Activated CD4-positive, alpha-beta T cell treated with anti-CD3 and anti-CD28 coated beads for 36 hours (primary cell): ENCODE results near the gene SLC9A1. TPM values are rescaled to one million over a fixed set of nuclear protein-coding genes. Genes with fewer than 3 reads are reported as not detected.
A peak's percentile ranks its signal among the peaks of the same experiment; 100 is the strongest.

Experiments used
- ATAC-seq: fragments of 200-7000 bp; cut with Tn5 transposase; one replicate; pipeline ENCODE4 v1.10.0; 2021; ENCODE audit warnings: mild to moderate bottlenecking, moderate library complexity
- CTCF ChIA-PET: fragments of 350-600 bp; sonication (Branson Sonifier 250); formaldehyde crosslinking; loops from one replicate; lab custom pipeline; 2021; ENCODE audit warnings: antibody characterized with exemption; lab: Charles Lee
- POLR2A ChIA-PET: fragments of 350-600 bp; sonication (Branson Sonifier 250); formaldehyde crosslinking; loops from one replicate; lab custom pipeline; 2021; ENCODE audit warnings: antibody characterized with exemption, inconsistent platforms; lab: Charles Lee
- DNase-seq: peaks from one replicate; pipeline ENCODE4 v3.0.0-alpha.2; 2020
- H3K27ac Mint-ChIP-seq: one replicate; pipeline ENCODE4 v1.8.0; 2021; ENCODE audit warnings: mixed read lengths
- H3K27me3 Mint-ChIP-seq: one replicate; pipeline ENCODE4 v1.8.0; 2021; ENCODE audit warnings: mixed read lengths
- H3K36me3 Mint-ChIP-seq: one replicate; pipeline ENCODE4 v1.8.0; 2021; ENCODE audit warnings: low read depth, mixed read lengths
- H3K4me1 Mint-ChIP-seq: one replicate; pipeline ENCODE4 v1.8.0; 2021; ENCODE audit warnings: mixed read lengths
- H3K4me3 Mint-ChIP-seq: one replicate; pipeline ENCODE4 v1.8.0; 2021; ENCODE audit warnings: mild to moderate bottlenecking, moderate library complexity, mixed read lengths
- H3K9me3 Mint-ChIP-seq: one replicate; pipeline ENCODE4 v1.8.0; 2021; ENCODE audit warnings: low read depth, mixed read lengths
- intact Hi-C, 2 experiments: fragments of 100-400 bp; cut with DNase I in 1 of 2; cut with micrococcal nuclease in 1 of 2; formaldehyde crosslinking; loops; one replicate each; pipeline versions ENCODE4 v1.14.2 to v1.15.1; 2022 to 2024; cut with DNase I, micrococcal nuclease
- total RNA-seq, 2 experiments: library from RNA; stranded (reverse); gene quantifications; one replicate each; pipeline ENCODE4 v1.2.3, GENCODE V29; 2021

SLC9A1 gene
- total RNA-seq, 2 experiments from 2014 or later = 15.6 to 20.4 TPM

DNA sequence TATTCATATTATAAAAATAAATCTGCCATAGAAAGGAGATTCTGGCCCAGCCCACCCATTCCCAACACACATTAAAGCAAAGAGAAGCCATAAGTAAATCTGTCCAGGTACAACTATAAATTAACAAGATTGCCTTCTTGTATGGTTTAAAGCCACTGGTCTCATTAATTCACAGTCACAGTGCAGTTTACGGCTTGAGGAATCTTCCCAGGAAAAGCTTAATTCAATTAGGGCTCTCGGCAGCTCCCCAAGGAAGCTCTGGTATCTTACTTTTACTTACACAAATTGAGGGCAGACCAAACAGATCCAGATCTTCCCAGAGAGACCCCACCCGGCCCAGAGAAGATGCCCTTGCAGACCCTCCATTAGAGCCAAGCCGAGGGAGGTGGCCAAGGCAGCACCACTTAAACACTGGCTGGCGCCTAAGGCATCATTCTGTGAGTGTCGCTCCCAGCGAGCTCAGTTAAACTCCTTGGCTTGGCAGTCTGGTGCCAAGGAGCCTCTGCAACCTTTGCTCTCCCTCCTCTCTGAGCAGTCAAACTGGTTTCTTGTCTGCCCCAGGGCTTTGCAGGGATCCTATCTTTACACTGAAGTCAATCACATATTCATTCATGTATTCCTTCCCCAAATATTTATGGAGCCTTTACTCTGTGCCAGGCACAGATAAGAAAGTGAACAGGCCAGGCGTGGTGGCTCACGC lies 10.7 kb downstream of the SLC9A1 start:
- no peaks in the 10 kb centered on the region for H3K27me3 Mint-ChIP-seq
- ATAC-seq = no peak
- CTCF ChIA-PET = interaction anchor here (1.1 to 2.3 kb wide), 4 partner anchors 9 to 188 kb away, joined by 3 to 9 read pairs (median 6); partner anchors contain the start of gene SLC9A1
- H3K4me1 Mint-ChIP-seq = peaks cover 56% of the 10 kb centered on the region
- no peak overlapping the region for H3K4me3 Mint-ChIP-seq
- POLR2A ChIA-PET = interaction anchor here (0.6 to 2.3 kb wide), 2 partner anchors 9 to 11 kb away, joined by 4 to 23 read pairs; partner anchors contain the start of gene SLC9A1
- H3K9me3 Mint-ChIP-seq = no peaks in the 10 kb centered on the region
- no peak for DNase-seq
- intact Hi-C loops = no loop called here
- H3K36me3 Mint-ChIP-seq = peaks cover 5% of the 10 kb centered on the region
- H3K27ac Mint-ChIP-seq = no peak overlapping the region

DNA sequence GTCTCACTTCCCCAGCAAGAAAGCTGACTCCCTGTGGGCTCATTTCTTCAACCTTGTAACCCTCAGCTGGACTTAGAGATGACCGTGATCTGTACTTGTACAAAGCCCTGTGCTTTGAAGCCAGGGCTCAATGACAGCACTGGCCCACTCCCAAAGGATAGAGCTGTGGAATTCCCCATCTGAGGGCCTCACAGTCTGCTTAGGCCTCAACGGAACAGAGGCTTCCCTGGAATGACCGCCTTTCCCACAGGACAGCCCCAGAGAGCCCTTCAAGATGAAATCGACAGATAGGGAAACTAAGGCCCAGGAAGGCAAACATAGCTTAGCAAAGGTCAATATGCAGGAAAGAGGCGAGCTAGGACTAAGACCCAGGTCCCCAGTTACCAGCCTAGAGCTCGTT lies 11.5 kb downstream of the SLC9A1 start:
- ChIA-PET POLR2A (interaction anchor here (1.1 to 2.3 kb wide), 2 partner anchors 10 to 32 kb away, joined by 3 to 23 read pairs; partner anchors contain the start of gene SLC9A1), CTCF (interaction anchor here (0.6 to 2.1 kb wide), 4 partner anchors 10 to 141 kb away, joined by 3 to 8 read pairs (median 4); no protein-coding TSS in a partner anchor)
- no peaks in the 10 kb centered on the region for H3K27me3 Mint-ChIP-seq
- no peak overlapping the region for H3K4me3 Mint-ChIP-seq
- ATAC-seq (no peak), DNase-seq (no peak)
- H3K27ac Mint-ChIP-seq = peak overlapping the region; percentile 80
- H3K4me1 Mint-ChIP-seq = peaks cover 56% of the 10 kb centered on the region
- intact Hi-C loops = no loop called here
- H3K36me3 Mint-ChIP-seq = peaks cover 5% of the 10 kb centered on the region
- no peaks in the 10 kb centered on the region for H3K9me3 Mint-ChIP-seq

DNA sequence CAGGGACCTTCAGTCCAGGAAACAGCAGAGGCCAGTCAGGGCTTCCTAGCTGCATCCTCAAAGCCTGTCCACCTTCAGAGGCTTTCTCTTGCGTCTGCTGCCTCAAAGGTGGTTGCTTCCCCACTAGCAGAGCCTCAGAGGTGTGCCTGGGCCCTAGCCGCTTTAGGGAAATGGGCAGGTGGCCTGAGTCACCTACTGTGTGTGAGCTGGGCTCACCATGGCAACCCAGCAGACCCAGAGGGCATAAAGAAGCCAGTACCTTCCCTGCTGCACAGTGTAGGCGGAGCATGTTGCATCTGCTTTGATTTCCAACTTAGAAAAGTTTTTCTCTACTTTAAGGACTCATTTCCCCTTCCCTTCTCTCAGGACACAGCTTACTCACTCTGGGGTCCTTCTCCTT lies 12.5 kb downstream of the SLC9A1 start:
- Mint-ChIP-seq H3K4me3 (no peak overlapping the region), H3K9me3 (no peaks in the 10 kb centered on the region), H3K4me1 (peaks cover 62% of the 10 kb centered on the region), H3K27me3 (no peaks in the 10 kb centered on the region), H3K36me3 (peaks cover 5% of the 10 kb centered on the region), H3K27ac (peak overlapping the region; percentile 78)
- POLR2A ChIA-PET = interaction anchor here (0.6 to 2.3 kb wide), 3 partner anchors 11 to 110 kb away, joined by 3 to 23 read pairs (median 5); partner anchors contain the start of gene SLC9A1
- CTCF ChIA-PET = interaction anchor here (0.6 to 2.1 kb wide), 4 partner anchors 11 to 141 kb away, joined by 3 to 8 read pairs (median 6); partner anchors contain the start of gene SLC9A1
- ATAC-seq = peak; percentile 88
- peak; percentile 69 for DNase-seq
- intact Hi-C loops = no loop called here

DNA sequence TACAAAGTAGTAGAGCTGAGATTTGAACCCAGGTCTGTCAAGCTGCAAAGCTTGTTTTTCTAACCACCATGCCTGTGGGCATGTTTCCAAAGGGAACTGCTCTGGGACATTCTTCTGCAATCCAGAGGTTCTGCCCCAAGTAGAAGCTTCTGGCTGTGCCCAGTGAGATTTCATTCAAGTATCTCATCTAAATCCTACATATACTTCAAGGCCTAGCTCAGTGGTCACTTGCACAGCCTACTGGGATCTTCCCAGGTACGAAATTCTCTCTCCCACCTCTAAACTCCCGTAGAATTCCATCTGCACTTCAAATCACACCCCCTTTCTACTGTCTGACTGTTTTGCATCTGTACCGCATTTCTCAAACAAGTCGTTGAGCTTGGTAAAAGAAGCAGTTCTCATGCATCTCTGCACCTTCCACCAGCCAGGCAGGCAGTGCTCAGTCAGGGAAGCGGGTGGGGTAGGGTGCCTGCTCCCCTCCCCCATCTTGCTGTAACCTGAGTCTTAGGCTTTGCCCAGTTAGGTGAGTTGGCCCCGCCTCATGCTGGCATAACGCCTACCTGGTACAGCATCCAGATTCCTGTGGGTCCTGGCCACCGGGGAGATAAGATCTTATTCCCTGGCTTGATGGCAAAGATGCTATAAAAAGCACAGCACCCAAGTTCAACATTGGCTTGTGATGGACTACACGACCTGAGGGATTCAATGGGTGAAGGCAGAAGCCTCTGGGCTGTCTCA lies 13.5 kb downstream of the SLC9A1 start:
- H3K27me3 Mint-ChIP-seq = no peaks in the 10 kb centered on the region
- H3K9me3 Mint-ChIP-seq = no peaks in the 10 kb centered on the region
- peaks cover 71% of the 10 kb centered on the region for H3K4me1 Mint-ChIP-seq
- H3K36me3 Mint-ChIP-seq = peaks cover 5% of the 10 kb centered on the region
- intact Hi-C loops = no loop called here
- peak overlapping the region; percentile 24 for H3K27ac Mint-ChIP-seq
- DNase-seq = no peak
- ChIA-PET POLR2A (interaction anchor here (1.0 to 6.2 kb wide), 2 partner anchors 12 to 16 kb away, joined by 4 to 44 read pairs; partner anchors contain the start of gene SLC9A1), CTCF (interaction anchor here (0.7 to 1.6 kb wide), 6 partner anchors 13 to 216 kb away, joined by 3 to 11 read pairs (median 4); partner anchors contain the start of gene SLC9A1)
- ATAC-seq = no peak
- H3K4me3 Mint-ChIP-seq = no peak overlapping the region

DNA sequence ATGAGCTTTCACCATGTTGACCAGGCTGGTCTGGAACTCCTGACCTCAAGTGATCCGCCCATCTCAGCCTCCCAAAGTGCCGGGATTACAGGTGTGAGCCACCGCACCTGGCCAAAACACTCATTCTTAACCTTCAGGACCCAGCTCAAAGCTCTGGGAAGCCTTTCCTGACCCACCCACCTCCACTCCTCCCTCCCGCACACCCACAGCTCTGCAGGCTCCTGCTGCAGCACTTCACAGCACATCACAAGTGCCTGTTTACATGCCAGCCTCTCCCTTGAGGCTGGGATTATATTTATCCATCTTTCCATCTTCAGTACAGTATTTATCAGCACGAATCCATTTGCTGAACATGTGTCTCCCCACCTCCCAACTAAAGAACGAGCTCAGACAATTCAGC lies 14.9 kb downstream of the SLC9A1 start:
- ATAC-seq (no peak), DNase-seq (no peak)
- ChIA-PET POLR2A (interaction anchor here (1.0 to 6.2 kb wide), 2 partner anchors 14 to 193 kb away, joined by 4 to 44 read pairs; partner anchors contain the start of gene SLC9A1), CTCF (interaction anchor here (0.7 to 1.9 kb wide), 5 partner anchors 9 to 183 kb away, joined by 3 to 11 read pairs (median 5); partner anchors contain the start of gene SLC9A1)
- intact Hi-C loops = no loop called here
- Mint-ChIP-seq H3K36me3 (peaks cover under 1% of the 10 kb centered on the region), H3K27me3 (no peaks in the 10 kb centered on the region), H3K4me3 (no peak overlapping the region), H3K27ac (peak overlapping the region; percentile 7), H3K4me1 (peaks cover 76% of the 10 kb centered on the region), H3K9me3 (no peaks in the 10 kb centered on the region)

DNA sequence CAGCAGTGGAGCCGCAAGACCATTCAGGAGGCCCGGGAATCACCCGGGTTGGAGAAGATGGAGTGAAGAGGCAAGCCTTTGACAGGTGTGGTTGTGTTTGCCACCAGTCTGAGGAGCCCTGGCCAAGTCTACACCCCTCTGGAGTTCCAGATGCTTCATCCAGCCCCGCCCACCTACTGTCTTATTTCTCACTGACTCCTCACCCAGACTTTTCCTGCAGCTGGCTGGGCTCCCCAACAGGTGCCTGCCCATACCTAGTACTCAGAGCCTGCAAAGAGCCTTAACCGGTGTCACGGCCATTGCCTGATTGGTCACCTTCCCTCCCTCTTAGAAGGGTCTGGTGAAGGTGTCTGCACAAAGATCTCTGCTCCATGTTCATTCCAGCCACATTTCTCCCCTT lies 16.0 kb downstream of the SLC9A1 start:
- Mint-ChIP-seq H3K9me3 (no peaks in the 10 kb centered on the region), H3K27me3 (no peaks in the 10 kb centered on the region), H3K27ac (no peak overlapping the region), H3K36me3 (peaks cover 3% of the 10 kb centered on the region), H3K4me1 (peaks cover 76% of the 10 kb centered on the region), H3K4me3 (no peak overlapping the region)
- ChIA-PET CTCF (interaction anchor here (0.6 to 1.9 kb wide), 3 partner anchors 13 to 537 kb away, joined by 3 to 7 read pairs (median 3); no protein-coding TSS in a partner anchor), POLR2A (interaction anchor here (6.2 kb wide), 1 partner anchor 15 kb away, joined by 44 read pairs; the partner anchor contains the start of gene SLC9A1)
- intact Hi-C loops = no loop called here
- DNase-seq (no peak), ATAC-seq (no peak)

DNA sequence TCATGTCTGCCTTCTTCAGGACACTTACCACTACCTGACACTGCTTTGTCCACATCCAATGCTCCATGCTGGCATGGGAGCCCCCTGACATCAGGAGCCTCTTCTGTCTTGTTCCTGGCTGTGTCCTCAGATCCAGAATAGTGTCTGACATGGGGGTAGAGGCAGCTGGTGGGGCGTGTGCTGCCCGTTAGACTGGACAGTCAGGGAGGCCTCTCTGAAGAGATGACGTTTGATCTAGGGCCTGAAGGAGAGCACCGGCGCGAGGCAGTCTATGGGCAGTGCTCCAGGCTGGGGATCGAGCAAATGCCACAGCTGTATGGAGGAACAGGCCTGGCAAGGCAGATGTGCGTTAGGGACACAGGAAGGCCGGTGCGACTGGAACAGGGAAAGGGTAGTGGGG lies 16.6 kb downstream of the SLC9A1 start:
- Mint-ChIP-seq H3K27me3 (no peaks in the 10 kb centered on the region), H3K36me3 (peaks cover 3% of the 10 kb centered on the region), H3K4me1 (peaks cover 71% of the 10 kb centered on the region), H3K9me3 (no peaks in the 10 kb centered on the region), H3K4me3 (peak overlapping the region; percentile 16), H3K27ac (peak overlapping the region; percentile 96)
- CTCF ChIA-PET = interaction anchor here (0.6 to 1.9 kb wide), 3 partner anchors 16 to 536 kb away, joined by 3 to 5 read pairs (median 3); partner anchors contain the start of gene SLC9A1
- DNase-seq (no peak), ATAC-seq (no peak)
- POLR2A ChIA-PET = interaction anchor here (0.6 to 6.2 kb wide), 2 partner anchors 16 to 385 kb away, joined by 5 to 44 read pairs; partner anchors contain the start of gene SLC9A1
- intact Hi-C loops = no loop called here

DNA sequence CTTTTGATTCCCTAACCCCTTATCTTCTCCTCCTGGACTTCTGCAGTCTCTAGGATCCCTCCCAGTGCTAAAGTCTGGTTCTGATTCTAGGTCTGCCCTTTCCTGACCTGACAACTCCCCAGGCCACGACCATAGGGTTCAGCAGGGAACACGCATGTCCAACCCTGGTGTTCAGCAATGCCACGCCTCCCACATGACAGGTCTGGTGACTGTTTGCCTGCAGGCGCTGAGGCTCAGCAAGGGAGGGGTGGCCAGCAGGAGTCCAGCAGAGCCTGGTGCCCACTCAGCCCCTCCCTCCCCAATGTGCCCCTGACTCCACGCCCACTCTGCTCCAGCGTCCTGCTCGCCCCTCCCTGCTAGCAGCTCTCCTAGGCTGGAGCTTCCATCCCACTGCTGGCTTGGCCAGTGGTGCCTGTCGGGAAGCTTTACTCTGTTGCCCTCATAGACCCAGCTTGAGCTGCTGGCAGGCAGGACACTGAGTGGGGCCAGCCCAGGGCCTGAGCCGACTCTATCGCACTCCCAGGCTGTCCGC lies 17.3 kb downstream of the SLC9A1 start:
- H3K4me1 Mint-ChIP-seq = peaks cover 64% of the 10 kb centered on the region
- POLR2A ChIA-PET = interaction anchor here (0.6 to 6.2 kb wide), 4 partner anchors 8 to 385 kb away, joined by 3 to 44 read pairs (median 4); partner anchors contain the start of gene SLC9A1
- intact Hi-C loops = loop anchor here in 1 of 2 experiments (1.0 kb wide), 2 partner anchors 18 to 25 kb away; partner anchors contain the start of gene SLC9A1
- H3K27me3 Mint-ChIP-seq = no peaks in the 10 kb centered on the region
- peak; percentile 57 for DNase-seq
- H3K36me3 Mint-ChIP-seq = peaks cover 3% of the 10 kb centered on the region
- peak overlapping the region; percentile 96 for H3K27ac Mint-ChIP-seq
- H3K4me3 Mint-ChIP-seq = peak overlapping the region; percentile 73
- no peaks in the 10 kb centered on the region for H3K9me3 Mint-ChIP-seq
- CTCF ChIA-PET = interaction anchor here (1.1 to 1.9 kb wide), 4 partner anchors 17 to 146 kb away, joined by 3 to 5 read pairs (median 3); partner anchors contain the start of gene SLC9A1
- ATAC-seq = peak; percentile 40

DNA sequence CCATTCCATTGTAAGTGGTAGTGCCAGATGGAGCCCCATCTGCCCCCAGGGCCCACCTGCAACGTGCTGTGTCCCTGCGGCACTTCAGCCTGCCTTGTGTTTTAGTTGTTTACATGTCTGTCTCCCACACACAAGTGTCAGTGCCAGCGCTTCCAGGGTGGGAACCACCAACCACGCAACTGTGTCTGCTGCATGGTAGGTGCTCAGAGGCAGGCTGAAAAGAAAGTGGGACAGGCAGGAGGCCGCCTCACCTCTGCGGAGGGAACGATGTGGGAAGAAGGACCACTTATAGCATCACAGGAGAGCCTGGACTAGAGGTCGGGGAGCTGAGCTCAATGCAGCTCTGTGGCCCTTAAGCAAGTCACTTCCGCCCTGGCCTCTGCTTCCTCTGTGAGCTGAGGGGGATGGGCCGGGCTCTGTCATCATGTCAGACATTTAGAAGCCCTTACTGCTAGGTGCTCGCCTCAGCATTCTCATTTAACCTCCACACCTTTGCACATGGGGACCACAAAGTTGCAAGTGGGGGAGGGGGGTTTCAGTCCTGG lies 17.9 kb downstream of the SLC9A1 start:
- no peaks in the 10 kb centered on the region for H3K27me3 Mint-ChIP-seq
- H3K9me3 Mint-ChIP-seq = no peaks in the 10 kb centered on the region
- H3K4me1 Mint-ChIP-seq = peaks cover 58% of the 10 kb centered on the region
- peaks cover 3% of the 10 kb centered on the region for H3K36me3 Mint-ChIP-seq
- peak overlapping the region; percentile 96 for H3K27ac Mint-ChIP-seq
- intact Hi-C loops = loop anchor here in 1 of 2 experiments (1.0 kb wide), 2 partner anchors 18 to 25 kb away; partner anchors contain the start of gene SLC9A1
- ChIA-PET POLR2A (interaction anchor here (1.1 to 6.2 kb wide), 3 partner anchors 8 to 21 kb away, joined by 3 to 44 read pairs (median 3); partner anchors contain the start of gene SLC9A1), CTCF (interaction anchor here (0.6 to 1.9 kb wide), 5 partner anchors 17 to 122 kb away, joined by 3 to 5 read pairs (median 3); partner anchors contain the start of gene SLC9A1)
- DNase-seq = peak; percentile 94
- peak; percentile 98 for ATAC-seq
- peak overlapping the region; percentile 73 for H3K4me3 Mint-ChIP-seq

DNA sequence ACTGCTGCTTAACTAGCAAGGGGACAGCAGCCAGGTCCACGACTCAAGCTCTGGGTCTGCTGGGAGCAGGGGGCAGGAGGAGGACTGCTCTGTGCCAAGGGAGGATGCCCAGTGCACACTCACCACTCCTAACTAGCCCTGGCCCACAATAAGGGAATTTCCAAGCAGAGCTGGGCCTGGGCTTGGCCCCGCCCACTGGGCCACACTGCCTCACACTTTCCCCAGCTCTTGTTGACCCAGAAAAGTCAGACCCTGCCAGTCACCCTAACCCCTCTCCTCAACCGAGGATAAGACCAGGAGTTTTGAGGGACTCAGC lies 18.7 kb downstream of the SLC9A1 start:
- ChIA-PET CTCF (interaction anchor here (0.8 to 1.2 kb wide), 3 partner anchors 17 to 123 kb away, joined by 3 read pairs; no protein-coding TSS in a partner anchor), POLR2A (interaction anchor here (0.7 to 6.2 kb wide), 3 partner anchors 9 to 27 kb away, joined by 3 to 44 read pairs (median 5); partner anchors contain the start of gene SLC9A1)
- Mint-ChIP-seq H3K27ac (peak overlapping the region; percentile 96), H3K36me3 (peaks cover 3% of the 10 kb centered on the region), H3K4me1 (peaks cover 50% of the 10 kb centered on the region), H3K27me3 (no peaks in the 10 kb centered on the region), H3K9me3 (no peaks in the 10 kb centered on the region), H3K4me3 (peak overlapping the region; percentile 73)
- peak; percentile 45 for DNase-seq
- ATAC-seq = peak; percentile 8
- intact Hi-C loops = no loop called here
